Loucy (cell line): ENCODE data around the gene AQP12A.

Experiments
- H2AFZ ChIP-seq: fragments of 200-600 bp; sonication (generic); 2 replicates; pipeline ENCODE4 v1.6.0; 2016; ENCODE audit warnings: antibody characterized with exemption, mild to moderate bottlenecking, low read length, moderate library complexity
- H3F3A ChIP-seq: fragments of 200-600 bp; 2 replicates; pipeline ENCODE4 v1.6.0; 2016; ENCODE audit warnings: antibody characterized with exemption, low read depth, mild to moderate bottlenecking
- H3K27me3 ChIP-seq: fragments of 200-600 bp; sonication (generic); 2 replicates; pipeline ENCODE4 v1.6.1; 2014; ENCODE audit warnings: low read length, mild to moderate bottlenecking; ENCODE audit not compliant: insufficient read depth, poor library complexity, severe bottlenecking
- H3K36me3 ChIP-seq: fragments of 200-600 bp; sonication (generic); 2 replicates; pipeline ENCODE4 v1.6.1; 2016; ENCODE audit warnings: low read length; ENCODE audit not compliant: insufficient read depth
- H3K4me1 ChIP-seq: fragments of 200-600 bp; sonication (generic); 2 replicates; pipeline ENCODE4 v1.5.1; 2014; ENCODE audit warnings: low read length, mild to moderate bottlenecking; ENCODE audit not compliant: insufficient read depth, poor library complexity, severe bottlenecking
- H3K4me2 ChIP-seq: fragments of 200-600 bp; sonication (generic); 2 replicates; pipeline ENCODE4 v1.6.0; 2014; ENCODE audit warnings: antibody characterized with exemption, low read length, low read depth, mild to moderate bottlenecking; ENCODE audit not compliant: poor library complexity, severe bottlenecking
- H3K4me3 ChIP-seq: fragments of 200-600 bp; sonication (generic); 2 replicates; pipeline ENCODE4 v1.5.1; 2014; ENCODE audit warnings: low read length, mild to moderate bottlenecking, mixed read lengths; ENCODE audit not compliant: poor library complexity, severe bottlenecking
- H3K79me2 ChIP-seq: fragments of 200-600 bp; sonication (generic); 2 replicates; pipeline ENCODE4 v1.6.1; 2014; ENCODE audit warnings: low read length; ENCODE audit not compliant: insufficient read depth
- H3K9ac ChIP-seq: fragments of 200-600 bp; sonication (generic); 2 replicates; pipeline ENCODE4 v1.6.0; 2014; ENCODE audit warnings: mild to moderate bottlenecking, low read depth, low read length, moderate library complexity; ENCODE audit not compliant: poor library complexity, severe bottlenecking
- H3K9me2 ChIP-seq: fragments of 200-600 bp; sonication (generic); replicated peaks from 2 replicates; pipeline ENCODE4 v1.6.1; 2016; ENCODE audit warnings: low read depth, low read length, mixed read lengths
- H3K9me3 ChIP-seq: fragments of 200-600 bp; sonication (generic); 2 replicates; pipeline ENCODE4 v1.6.1; 2014; ENCODE audit warnings: mild to moderate bottlenecking, antibody characterized with exemption, low read length, low read depth; ENCODE audit not compliant: insufficient read depth
- H4K20me1 ChIP-seq: fragments of 200-600 bp; sonication (generic); 2 replicates; pipeline ENCODE4 v1.6.0; 2014; ENCODE audit warnings: antibody characterized with exemption, low read length, mild to moderate bottlenecking; ENCODE audit not compliant: insufficient read depth, poor library complexity, severe bottlenecking
- EZH2phosphoT487 ChIP-seq: fragments of 200-600 bp; IDR thresholded peaks from 2 replicates; pipeline ENCODE4 v1.6.1; 2018; ENCODE audit warnings: antibody characterized with exemption, mild to moderate bottlenecking, moderate library complexity, borderline replicate concordance
- TF ChIP-seq, protein P1 (sequence below): fragments of 200-600 bp; sonication (generic); conservative IDR thresholded peaks from 2 replicates; pipeline ENCODE4 v1.5.1; 2014; ENCODE audit warnings: mild to moderate bottlenecking, antibody characterized with exemption, low read length

Gene AQP12A

DNA sequence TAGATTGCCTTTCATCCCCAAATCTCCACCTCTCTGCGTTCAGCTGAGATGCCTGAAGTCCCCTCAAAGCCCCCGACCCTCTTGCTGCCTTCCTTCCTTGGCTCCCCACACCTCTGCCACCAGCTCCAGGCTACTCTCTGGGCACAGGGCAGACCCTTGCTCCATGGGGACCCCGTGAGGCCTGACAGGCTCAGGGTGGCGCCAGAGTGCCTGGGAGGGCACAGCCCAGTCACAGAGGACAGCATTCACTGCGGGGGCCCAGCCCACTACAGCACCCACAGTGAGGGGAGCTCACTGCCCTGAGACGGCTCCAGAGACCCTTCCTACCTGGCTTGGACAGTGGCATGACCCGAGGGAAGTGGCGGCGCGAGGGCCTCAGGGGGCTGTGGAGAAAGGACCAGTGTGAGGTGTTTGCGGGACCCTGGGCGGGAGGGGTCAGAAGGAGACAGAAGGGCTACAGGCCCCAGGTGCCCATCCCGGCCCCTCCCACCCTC lies 51.0 kb downstream of the AQP12A start:
- no peaks in the 10 kb centered on the region for H4K20me1 ChIP-seq
- no peaks in the 10 kb centered on the region for H3K9me2 ChIP-seq
- H3K36me3 ChIP-seq = no peaks in the 10 kb centered on the region
- no peak overlapping the region for H2AFZ ChIP-seq
- H3K4me2 ChIP-seq = no peak overlapping the region
- H3F3A ChIP-seq = no peaks in the 10 kb centered on the region
- no peaks in the 10 kb centered on the region for H3K9me3 ChIP-seq
- H3K79me2 ChIP-seq = no peaks in the 10 kb centered on the region
- no peaks in the 10 kb centered on the region for H3K27me3 ChIP-seq
- H3K9ac ChIP-seq = no peak overlapping the region
- no peak overlapping the region for H3K4me3 ChIP-seq
- no peaks in the 10 kb centered on the region for H3K4me1 ChIP-seq
- TF ChIP-seq, protein P1, sequence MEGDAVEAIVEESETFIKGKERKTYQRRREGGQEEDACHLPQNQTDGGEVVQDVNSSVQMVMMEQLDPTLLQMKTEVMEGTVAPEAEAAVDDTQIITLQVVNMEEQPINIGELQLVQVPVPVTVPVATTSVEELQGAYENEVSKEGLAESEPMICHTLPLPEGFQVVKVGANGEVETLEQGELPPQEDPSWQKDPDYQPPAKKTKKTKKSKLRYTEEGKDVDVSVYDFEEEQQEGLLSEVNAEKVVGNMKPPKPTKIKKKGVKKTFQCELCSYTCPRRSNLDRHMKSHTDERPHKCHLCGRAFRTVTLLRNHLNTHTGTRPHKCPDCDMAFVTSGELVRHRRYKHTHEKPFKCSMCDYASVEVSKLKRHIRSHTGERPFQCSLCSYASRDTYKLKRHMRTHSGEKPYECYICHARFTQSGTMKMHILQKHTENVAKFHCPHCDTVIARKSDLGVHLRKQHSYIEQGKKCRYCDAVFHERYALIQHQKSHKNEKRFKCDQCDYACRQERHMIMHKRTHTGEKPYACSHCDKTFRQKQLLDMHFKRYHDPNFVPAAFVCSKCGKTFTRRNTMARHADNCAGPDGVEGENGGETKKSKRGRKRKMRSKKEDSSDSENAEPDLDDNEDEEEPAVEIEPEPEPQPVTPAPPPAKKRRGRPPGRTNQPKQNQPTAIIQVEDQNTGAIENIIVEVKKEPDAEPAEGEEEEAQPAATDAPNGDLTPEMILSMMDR = peak; percentile 32; the same call in 1 of the 2 replicates
- no peak for TF ChIP-seq EZH2phosphoT487

DNA sequence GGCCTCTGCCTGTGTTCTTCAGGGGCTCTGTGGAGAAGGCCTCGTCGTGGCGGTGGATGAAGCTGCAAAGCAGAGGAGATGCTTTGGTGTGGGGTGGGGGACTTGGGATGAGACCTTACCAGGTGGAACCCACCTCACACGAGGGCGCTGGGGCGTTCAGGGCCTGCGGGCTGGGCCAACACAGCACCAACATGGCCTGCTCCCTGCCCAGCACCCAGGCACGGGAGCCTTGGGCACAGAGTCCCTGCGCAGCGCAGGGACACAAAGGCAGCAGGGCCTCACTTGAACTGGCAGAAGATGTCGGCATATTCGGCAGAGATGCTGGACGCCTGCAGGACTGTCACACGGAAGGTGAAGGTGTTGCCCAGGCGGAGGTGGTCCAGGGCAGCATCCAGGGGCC lies 53.8 kb downstream of the AQP12A start:
- H3K4me1 ChIP-seq = no peaks in the 10 kb centered on the region
- H3K9me3 ChIP-seq = no peaks in the 10 kb centered on the region
- no peaks in the 10 kb centered on the region for H3K27me3 ChIP-seq
- H3K9ac ChIP-seq = no peak overlapping the region
- no peak overlapping the region for H3K4me3 ChIP-seq
- H3F3A ChIP-seq = no peaks in the 10 kb centered on the region
- H2AFZ ChIP-seq = no peak overlapping the region
- no peak overlapping the region for H3K4me2 ChIP-seq
- no peaks in the 10 kb centered on the region for H4K20me1 ChIP-seq
- TF ChIP-seq EZH2phosphoT487 = no peak
- TF ChIP-seq, protein P1 = no peak
- H3K9me2 ChIP-seq = no peaks in the 10 kb centered on the region
- no peaks in the 10 kb centered on the region for H3K79me2 ChIP-seq
- no peaks in the 10 kb centered on the region for H3K36me3 ChIP-seq

DNA sequence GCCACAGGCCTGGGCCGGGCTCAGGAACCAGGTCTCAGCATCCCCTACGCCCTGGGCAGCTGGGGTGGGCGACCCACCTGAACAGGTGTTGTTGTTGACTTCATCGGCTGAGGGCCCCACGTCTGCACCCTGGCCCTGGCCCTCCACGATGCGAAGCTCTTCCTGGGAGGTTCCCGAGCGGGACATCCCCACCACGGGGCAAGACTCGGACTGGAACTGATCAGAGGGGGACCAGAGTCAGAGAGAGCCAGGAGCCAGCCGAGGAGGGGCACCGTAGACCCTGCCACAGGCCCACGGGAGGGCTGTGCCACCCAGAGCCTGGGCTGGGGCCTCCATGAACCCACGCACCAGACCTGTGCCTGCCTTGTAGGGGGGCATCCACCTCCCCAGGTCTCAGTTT lies 54.3 kb downstream of the AQP12A start:
- TF ChIP-seq EZH2phosphoT487 = no peak
- TF ChIP-seq, protein P1 = no peak
- H3K9me2 ChIP-seq = no peaks in the 10 kb centered on the region
- no peaks in the 10 kb centered on the region for H3K79me2 ChIP-seq
- H2AFZ ChIP-seq = no peak overlapping the region
- H3K4me1 ChIP-seq = no peaks in the 10 kb centered on the region
- no peak overlapping the region for H3K9ac ChIP-seq
- H3K27me3 ChIP-seq = no peaks in the 10 kb centered on the region
- no peak overlapping the region for H3K4me2 ChIP-seq
- H4K20me1 ChIP-seq = no peaks in the 10 kb centered on the region
- H3K9me3 ChIP-seq = no peaks in the 10 kb centered on the region
- no peak overlapping the region for H3K4me3 ChIP-seq
- no peaks in the 10 kb centered on the region for H3F3A ChIP-seq
- H3K36me3 ChIP-seq = no peaks in the 10 kb centered on the region
